ENCODE results near the gene KIF2C. TPM values are rescaled to one million over a fixed set of nuclear protein-coding genes. Genes with fewer than 3 reads are reported as not detected.
A peak's percentile ranks its signal among the peaks of the same experiment; 100 is the strongest.

The KIF2C gene
- total RNA-seq, 1 experiment from 2014 or later = 92.6 TPM

DNA sequence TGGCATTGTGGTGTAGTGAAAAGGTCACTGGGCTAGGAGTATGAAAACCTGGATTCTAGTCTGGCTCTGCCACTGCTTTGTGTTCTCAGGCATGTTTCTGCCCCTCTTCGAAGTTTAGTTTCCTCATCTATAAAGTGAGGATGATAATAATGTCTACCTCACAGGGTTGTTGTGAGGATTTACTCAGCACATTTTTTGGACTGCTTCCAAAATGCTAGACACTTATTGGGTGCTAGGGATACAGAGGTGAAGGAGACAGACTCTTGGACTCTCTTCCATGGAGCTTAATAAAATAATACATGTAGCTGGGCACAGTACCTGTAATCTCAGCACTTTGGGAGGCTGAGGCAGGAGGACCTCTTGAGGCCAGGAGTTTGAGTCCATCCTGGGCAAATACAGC, 3.6 kb downstream of the KIF2C start:
- intact Hi-C loops (cut with micrococcal nuclease) = no loop called here
- CTCF ChIA-PET = no interaction called here
- POLR2A ChIA-PET = interaction anchor here (0.7 to 2.0 kb wide), 5 partner anchors 10 to 76 kb away, joined by 3 to 6 read pairs (median 4); partner anchors contain the start of gene RPS8
- TF ChIP-seq POLR2AphosphoS5 (IDR thresholded peaks at IDR 0.05; ENCODE audit: low read depth, low read length) = no peak
- no peak for TF ChIP-seq EGR1 (IDR thresholded peaks at IDR 0.05; ENCODE audit: low read depth)
- no peak for TF ChIP-seq SRF (IDR thresholded peaks at IDR 0.05; ENCODE audit: low read depth)
- no peak for TF ChIP-seq CBX3 (IDR thresholded peaks at IDR 0.05; ENCODE audit: low read depth)
- TF ChIP-seq RAD21 (IDR thresholded peaks at IDR 0.05; ENCODE audit: low read depth) = no peak
- TF ChIP-seq, protein P1, sequence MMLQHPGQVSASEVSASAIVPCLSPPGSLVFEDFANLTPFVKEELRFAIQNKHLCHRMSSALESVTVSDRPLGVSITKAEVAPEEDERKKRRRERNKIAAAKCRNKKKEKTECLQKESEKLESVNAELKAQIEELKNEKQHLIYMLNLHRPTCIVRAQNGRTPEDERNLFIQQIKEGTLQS (IDR thresholded peaks at IDR 0.05) = no peak
- TF ChIP-seq, protein P2, sequence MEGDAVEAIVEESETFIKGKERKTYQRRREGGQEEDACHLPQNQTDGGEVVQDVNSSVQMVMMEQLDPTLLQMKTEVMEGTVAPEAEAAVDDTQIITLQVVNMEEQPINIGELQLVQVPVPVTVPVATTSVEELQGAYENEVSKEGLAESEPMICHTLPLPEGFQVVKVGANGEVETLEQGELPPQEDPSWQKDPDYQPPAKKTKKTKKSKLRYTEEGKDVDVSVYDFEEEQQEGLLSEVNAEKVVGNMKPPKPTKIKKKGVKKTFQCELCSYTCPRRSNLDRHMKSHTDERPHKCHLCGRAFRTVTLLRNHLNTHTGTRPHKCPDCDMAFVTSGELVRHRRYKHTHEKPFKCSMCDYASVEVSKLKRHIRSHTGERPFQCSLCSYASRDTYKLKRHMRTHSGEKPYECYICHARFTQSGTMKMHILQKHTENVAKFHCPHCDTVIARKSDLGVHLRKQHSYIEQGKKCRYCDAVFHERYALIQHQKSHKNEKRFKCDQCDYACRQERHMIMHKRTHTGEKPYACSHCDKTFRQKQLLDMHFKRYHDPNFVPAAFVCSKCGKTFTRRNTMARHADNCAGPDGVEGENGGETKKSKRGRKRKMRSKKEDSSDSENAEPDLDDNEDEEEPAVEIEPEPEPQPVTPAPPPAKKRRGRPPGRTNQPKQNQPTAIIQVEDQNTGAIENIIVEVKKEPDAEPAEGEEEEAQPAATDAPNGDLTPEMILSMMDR (IDR thresholded peaks at IDR 0.05 in 2 of 3, conservative IDR thresholded peaks at IDR 0.05 in 1 of 3; ENCODE audit: borderline replicate concordance in 1 of 3, insufficient read depth in 1 of 3, low read depth in 2 of 3, low read length in 2 of 3) = no peak
- no peak for TF ChIP-seq CEBPB (IDR thresholded peaks at IDR 0.05; ENCODE audit: low read depth)
- Histone ChIP-seq H3K9ac (ENCODE audit: low read length) (no peak overlapping the region), H3K4me1 (ENCODE audit: control insufficient read depth in 1 of 2, insufficient read depth in 2 of 2, low read length in 2 of 2) (peaks cover 5 to 23% of the 10 kb centered on the region in 2 experiments; a peak in 3 of 4 replicates), H3K27ac (ENCODE audit: low read depth, low read length) (no peak overlapping the region), H3K36me3 (ENCODE audit: control insufficient read depth in 1 of 2, insufficient read depth in 2 of 2, low read length in 2 of 2) (peaks cover 21 to 52% of the 10 kb centered on the region in 2 experiments), H3K9me2 (ENCODE audit: insufficient read depth) (no peaks in the 10 kb centered on the region), H3K9me3 (ENCODE audit: control insufficient read depth in 1 of 2, insufficient read depth in 1 of 2, low read depth in 1 of 2, low read length in 2 of 2) (no peaks in the 10 kb centered on the region), H3K79me2 (ENCODE audit: insufficient read depth, low read length) (peaks cover 77% of the 10 kb centered on the region), H3K4me3 (replicated peaks in 1 of 2; ENCODE audit: low read depth in 1 of 2, low read length in 2 of 2) (no peak overlapping the region), H3K4me2 (ENCODE audit: low read length) (no peak overlapping the region), H2AFZ (ENCODE audit: low read depth, low read length, poor library complexity, severe bottlenecking) (no peak overlapping the region), H3K27me3 (ENCODE audit: insufficient read depth, low read length) (no peaks in the 10 kb centered on the region), H4K20me1 (ENCODE audit: insufficient read depth) (no peaks in the 10 kb centered on the region)
- DNase-seq (ENCODE audit: low read depth, low spot score) = no peak
- RAD21 ChIA-PET (ENCODE audit: low non-redundant PET in 1 of 2, low total read pairs in 2 of 2, uncharacterized antibody in 2 of 2, unreplicated experiment in 2 of 2) = no interaction called here
- ATAC-seq = no peak
- no TSS peak for BruUV-seq (replicated peaks)

DNA sequence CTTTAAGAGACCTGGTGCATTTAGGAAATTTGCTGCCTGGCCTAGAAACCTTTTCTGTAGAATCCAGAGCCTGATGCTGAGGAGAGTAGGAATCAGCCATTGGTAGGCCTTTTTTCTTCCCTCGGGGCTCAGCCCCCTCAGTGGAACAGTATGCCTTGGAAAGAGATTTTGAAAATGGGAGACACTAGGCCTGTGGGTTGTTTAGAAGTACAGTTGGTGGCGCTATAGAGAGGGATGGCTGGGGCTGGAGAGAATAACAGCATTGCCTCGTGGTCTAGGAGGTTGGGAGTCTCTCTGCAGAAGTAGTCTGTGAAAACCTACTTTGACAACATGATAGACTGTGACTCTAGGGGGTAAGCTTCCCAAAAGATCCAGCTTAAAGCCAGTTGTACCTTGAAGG, 8.2 kb downstream of the KIF2C start:
- intact Hi-C loops (cut with micrococcal nuclease) = no loop called here
- no peak overlapping the region for H2AFZ ChIP-seq (ENCODE audit: low read depth, low read length, poor library complexity, severe bottlenecking)
- H3K9me2 ChIP-seq (ENCODE audit: insufficient read depth) = no peaks in the 10 kb centered on the region
- H3K4me3 ChIP-seq (replicated peaks in 1 of 2; ENCODE audit: low read depth in 1 of 2, low read length in 2 of 2) = no peak overlapping the region
- no peaks in the 10 kb centered on the region for H3K27me3 ChIP-seq (ENCODE audit: insufficient read depth, low read length)
- ChIA-PET POLR2A (interaction anchor here (0.6 to 1.1 kb wide), 4 partner anchors 17 to 28 kb away, joined by 3 to 5 read pairs (median 3); partner anchors contain the start of genes RNU5D-1 and RPS8), CTCF (no interaction called here), RAD21 (ENCODE audit: low non-redundant PET in 1 of 2, low total read pairs in 2 of 2, uncharacterized antibody in 2 of 2, unreplicated experiment in 2 of 2) (no interaction called here)
- H3K4me1 ChIP-seq (ENCODE audit: control insufficient read depth in 1 of 2, insufficient read depth in 2 of 2, low read length in 2 of 2) = peaks cover 0 to 2% of the 10 kb centered on the region in 2 experiments; a peak in 2 of 4 replicates
- peaks cover 37 to 57% of the 10 kb centered on the region in 2 experiments for H3K36me3 ChIP-seq (ENCODE audit: control insufficient read depth in 1 of 2, insufficient read depth in 2 of 2, low read length in 2 of 2)
- H3K9me3 ChIP-seq (ENCODE audit: control insufficient read depth in 1 of 2, insufficient read depth in 1 of 2, low read depth in 1 of 2, low read length in 2 of 2) = no peaks in the 10 kb centered on the region
- TF ChIP-seq TCF7L2 (IDR thresholded peaks at IDR 0.05; ENCODE audit: borderline replicate concordance, extremely low read depth, insufficient read depth, insufficient read length) = no peak
- TF ChIP-seq EGR1 (IDR thresholded peaks at IDR 0.05; ENCODE audit: low read depth) = no peak
- TF ChIP-seq CBX3 (IDR thresholded peaks at IDR 0.05; ENCODE audit: low read depth) = no peak
- TF ChIP-seq, protein P3, sequence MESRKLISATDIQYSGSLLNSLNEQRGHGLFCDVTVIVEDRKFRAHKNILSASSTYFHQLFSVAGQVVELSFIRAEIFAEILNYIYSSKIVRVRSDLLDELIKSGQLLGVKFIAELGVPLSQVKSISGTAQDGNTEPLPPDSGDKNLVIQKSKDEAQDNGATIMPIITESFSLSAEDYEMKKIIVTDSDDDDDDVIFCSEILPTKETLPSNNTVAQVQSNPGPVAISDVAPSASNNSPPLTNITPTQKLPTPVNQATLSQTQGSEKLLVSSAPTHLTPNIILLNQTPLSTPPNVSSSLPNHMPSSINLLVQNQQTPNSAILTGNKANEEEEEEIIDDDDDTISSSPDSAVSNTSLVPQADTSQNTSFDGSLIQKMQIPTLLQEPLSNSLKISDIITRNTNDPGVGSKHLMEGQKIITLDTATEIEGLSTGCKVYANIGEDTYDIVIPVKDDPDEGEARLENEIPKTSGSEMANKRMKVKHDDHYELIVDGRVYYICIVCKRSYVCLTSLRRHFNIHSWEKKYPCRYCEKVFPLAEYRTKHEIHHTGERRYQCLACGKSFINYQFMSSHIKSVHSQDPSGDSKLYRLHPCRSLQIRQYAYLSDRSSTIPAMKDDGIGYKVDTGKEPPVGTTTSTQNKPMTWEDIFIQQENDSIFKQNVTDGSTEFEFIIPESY (IDR thresholded peaks at IDR 0.05; ENCODE audit: extremely low read depth, insufficient replicate concordance, low read length) = no peak
- TF ChIP-seq, protein P2 (IDR thresholded peaks at IDR 0.05 in 2 of 3, conservative IDR thresholded peaks at IDR 0.05 in 1 of 3; ENCODE audit: borderline replicate concordance in 1 of 3, insufficient read depth in 1 of 3, low read depth in 2 of 3, low read length in 2 of 3) = peak in 2 of 3 experiments; percentile 10 to 29; a peak in 3 of 6 replicates
- TF ChIP-seq CEBPB (IDR thresholded peaks at IDR 0.05; ENCODE audit: low read depth) = no peak
- no peak for TF ChIP-seq ZNF274 (IDR thresholded peaks at IDR 0.05; ENCODE audit: low read depth, low read length)
- DNase-seq (ENCODE audit: low read depth, low spot score) (no peak), ATAC-seq (peak; percentile 73)
- H3K79me2 ChIP-seq (ENCODE audit: insufficient read depth, low read length) = peaks cover 61% of the 10 kb centered on the region
- BruUV-seq (replicated peaks) = no TSS peak
- H4K20me1 ChIP-seq (ENCODE audit: insufficient read depth) = no peaks in the 10 kb centered on the region
- no peak overlapping the region for H3K9ac ChIP-seq (ENCODE audit: low read length)
- no peak overlapping the region for H3K4me2 ChIP-seq (ENCODE audit: low read length)
- H3K27ac ChIP-seq (ENCODE audit: low read depth, low read length) = no peak overlapping the region
